Measurements from ENCODE around the gene NPBWR2.
"Not testable (repeated sequence)": the region's sequence is repeated elsewhere in the genome, so short reads cannot be mapped to it uniquely, and the experiment has no call there.

NPBWR2 gene

GRCh38 chr20:64119301-64119680, 11.9 kb upstream of the NPBWR2 start:
- DNase-seq (ENCODE audit: low spot score), result no peak

GRCh38 chr20:64117432-64117777, 10.0 kb upstream of the NPBWR2 start:
- DNase-seq (ENCODE audit: low spot score), result not testable (repeated sequence)

- no peak for DNase-seq (ENCODE audit: low spot score)
Observed at GRCh38 chr20:64116541-64117431, 9.4 kb upstream of the NPBWR2 start.

- no peak for DNase-seq (ENCODE audit: low spot score)
Observed at GRCh38 chr20:64116016-64116415, 8.7 kb upstream of the NPBWR2 start.

GRCh38 chr20:64115171-64115911, 8.0 kb upstream of the NPBWR2 start:
- no peak for DNase-seq (ENCODE audit: low spot score)

- DNase-seq (ENCODE audit: low spot score), result no peak
Observed at GRCh38 chr20:64114356-64114971, 7.1 kb upstream of the NPBWR2 start.

- no peak for DNase-seq (ENCODE audit: low spot score)
Observed at GRCh38 chr20:64113796-64114355, 6.5 kb upstream of the NPBWR2 start.

GRCh38 chr20:64113444-64113775, 6.0 kb upstream of the NPBWR2 start:
- no peak for DNase-seq (ENCODE audit: low spot score)

GRCh38 chr20:64112691-64113443, 5.5 kb upstream of the NPBWR2 start:
- no peak for DNase-seq (ENCODE audit: low spot score)

- no peak for DNase-seq (ENCODE audit: low spot score)
Observed at GRCh38 chr20:64111841-64112641, 4.7 kb upstream of the NPBWR2 start.

- DNase-seq (ENCODE audit: low spot score), result no peak
Observed at GRCh38 chr20:64110411-64111068, 3.2 kb upstream of the NPBWR2 start.

- DNase-seq (ENCODE audit: low spot score), result no peak
Observed at GRCh38 chr20:64109831-64110391, 2.5 kb upstream of the NPBWR2 start.

GRCh38 chr20:64108731-64109681, 1.6 kb upstream of the NPBWR2 start:
- no peak for DNase-seq (ENCODE audit: low spot score)

- no peak for DNase-seq (ENCODE audit: low spot score)
Observed at GRCh38 chr20:64107736-64108457, 532 bp upstream of the NPBWR2 start.

- DNase-seq (ENCODE audit: low spot score), result no peak
Observed at GRCh38 chr20:64106435-64106961, 867 bp downstream of the NPBWR2 start.

- no peak for DNase-seq (ENCODE audit: low spot score)
Observed at GRCh38 chr20:64105846-64106434, 1.4 kb downstream of the NPBWR2 start.

GRCh38 chr20:64104667-64105451, 2.5 kb downstream of the NPBWR2 start:
- DNase-seq (ENCODE audit: low spot score), result no peak
